ENCODE data around the gene KIRREL1. TPM values are rescaled to one million over a fixed set of nuclear protein-coding genes. Genes with fewer than 3 reads are reported as not detected.

The KIRREL1 gene
- polyA plus RNA-seq, 1 donor (not counting 4 experiments of a cell fraction or from before 2014, with no cell fraction given), result 19.7 TPM

- Histone ChIP-seq H2AFZ (ENCODE audit: control insufficient read depth, low read length) (peak overlapping the region; percentile 87), H3K27me3 (ENCODE audit: control insufficient read depth, extremely low read depth, insufficient read depth, low read length) (no peaks in the 10 kb centered on the region)
Observed at GRCh38 chr1:158113759-158114127, 120.3 kb downstream of the KIRREL1 start.

GRCh38 chr1:158115126-158115525 lies 121.7 kb downstream of the KIRREL1 start:
- Histone ChIP-seq H3K79me2 (ENCODE audit: control insufficient read depth, insufficient read depth, low read length) (no peaks in the 10 kb centered on the region), H3K4me2 (ENCODE audit: control insufficient read depth, extremely low read depth, insufficient read depth, low read depth, low read length) (no peak overlapping the region), H3K9ac (ENCODE audit: control insufficient read depth, extremely low read depth, insufficient read depth, low read length) (no peak overlapping the region), H4K20me1 (ENCODE audit: control insufficient read depth, extremely low read depth, insufficient read depth, low read length) (no peaks in the 10 kb centered on the region), H3K27me3 (ENCODE audit: control insufficient read depth, extremely low read depth, insufficient read depth, low read length) (no peaks in the 10 kb centered on the region), H3K27ac (ENCODE audit: control insufficient read depth, insufficient read depth, low read length) (no peak overlapping the region), H3K9me3 (ENCODE audit: control insufficient read depth, low read depth, low read length) (no peaks in the 10 kb centered on the region), H3K4me1 (ENCODE audit: control insufficient read depth, extremely low read depth, insufficient read depth, low read length) (peaks cover 20% of the 10 kb centered on the region), H3K9me1 (ENCODE audit: control insufficient read depth, extremely low read depth, insufficient read depth, low read length) (no peaks in the 10 kb centered on the region), H3K4me3 (ENCODE audit: control insufficient read depth in 2 of 3, extremely low read depth in 1 of 3, insufficient read depth in 2 of 3, low read depth in 1 of 3, low read length in 3 of 3) (no peak overlapping the region), H2AFZ (ENCODE audit: control insufficient read depth, low read length) (no peak overlapping the region), H3K36me3 (ENCODE audit: control insufficient read depth in 2 of 2, extremely low read depth in 1 of 2, insufficient read depth in 2 of 2, low read length in 2 of 2) (no peaks in the 10 kb centered on the region)
- DNase-seq (ENCODE audit: low read depth, low spot score) (no peak), FAIRE-seq (no peak)
- dilution Hi-C loops (cut with MboI; ENCODE audit: extremely low pct_ligation_motif_present, low sequenced_read_pairs), result loop anchor here (25.0 kb wide), 1 partner anchor 153 kb away; no protein-coding TSS in a partner anchor
- no peak for TF ChIP-seq CTCF (optimal IDR thresholded peaks at IDR 0.05 in 1 of 3, IDR thresholded peaks at IDR 0.05 in 1 of 3, conservative IDR thresholded peaks at IDR 0.05 in 1 of 3; ENCODE audit: extremely low read depth in 1 of 3, insufficient read depth in 2 of 3, low read length in 3 of 3)
- no peak for TF ChIP-seq EZH2 (IDR thresholded peaks at IDR 0.05; ENCODE audit: low read length)

More at GRCh38 chr1:158113759-158114127, 120.3 kb downstream of the KIRREL1 start:
- H3K4me2 ChIP-seq (ENCODE audit: control insufficient read depth, extremely low read depth, insufficient read depth, low read depth, low read length), result peak overlapping the region; percentile 77
- dilution Hi-C loops (cut with MboI; ENCODE audit: extremely low pct_ligation_motif_present, low sequenced_read_pairs), result loop anchor here (25.0 kb wide), 1 partner anchor 151 kb away; no protein-coding TSS in a partner anchor
- no peak overlapping the region for H3K9ac ChIP-seq (ENCODE audit: control insufficient read depth, extremely low read depth, insufficient read depth, low read length)
- TF ChIP-seq CTCF (optimal IDR thresholded peaks at IDR 0.05 in 1 of 3, IDR thresholded peaks at IDR 0.05 in 1 of 3, conservative IDR thresholded peaks at IDR 0.05 in 1 of 3; ENCODE audit: extremely low read depth in 1 of 3, insufficient read depth in 2 of 3, low read length in 3 of 3) (no peak), EZH2 (IDR thresholded peaks at IDR 0.05; ENCODE audit: low read length) (no peak)
- FAIRE-seq, result no peak
- no peak overlapping the region for H3K27ac ChIP-seq (ENCODE audit: control insufficient read depth, insufficient read depth, low read length)
- no peaks in the 10 kb centered on the region for H4K20me1 ChIP-seq (ENCODE audit: control insufficient read depth, extremely low read depth, insufficient read depth, low read length)
- peaks cover 20% of the 10 kb centered on the region for H3K4me1 ChIP-seq (ENCODE audit: control insufficient read depth, extremely low read depth, insufficient read depth, low read length)
- DNase-seq (ENCODE audit: low read depth, low spot score), result no peak
- H3K79me2 ChIP-seq (ENCODE audit: control insufficient read depth, insufficient read depth, low read length), result no peaks in the 10 kb centered on the region
- H3K36me3 ChIP-seq (ENCODE audit: control insufficient read depth in 2 of 2, extremely low read depth in 1 of 2, insufficient read depth in 2 of 2, low read length in 2 of 2), result no peaks in the 10 kb centered on the region
- peak overlapping the region in 2 of 3 experiments; percentile 59 to 69 for H3K4me3 ChIP-seq (ENCODE audit: control insufficient read depth in 2 of 3, extremely low read depth in 1 of 3, insufficient read depth in 2 of 3, low read depth in 1 of 3, low read length in 3 of 3)
- H3K9me3 ChIP-seq (ENCODE audit: control insufficient read depth, low read depth, low read length), result peaks cover 2% of the 10 kb centered on the region
- no peaks in the 10 kb centered on the region for H3K9me1 ChIP-seq (ENCODE audit: control insufficient read depth, extremely low read depth, insufficient read depth, low read length)

Data from keratinocyte (primary cell).